Measurements from ENCODE around the gene CHAC1. TPM values are rescaled to one million over a fixed set of nuclear protein-coding genes. Genes with fewer than 3 reads are reported as not detected.

Gene CHAC1
- total and polyA plus RNA-seq, 4 donors: 0.17 to 11.9 (median 11.6) TPM

GRCh38 chr15:40941528-40942336, 11.5 kb upstream of the CHAC1 start:
- Histone ChIP-seq H3K27me3 (ENCODE audit: control insufficient read depth in 3 of 3, insufficient read depth in 3 of 3, low read length in 2 of 3) (no peaks in the 10 kb centered on the region), H3K36me3 (ENCODE audit: control insufficient read depth in 4 of 4, insufficient read depth in 4 of 4, low read length in 4 of 4) (peaks cover 0 to 4% (median 0%) of the 10 kb centered on the region in 4 donors), H3K4me1 (ENCODE audit: control insufficient read depth in 5 of 5, insufficient read depth in 5 of 5, low read length in 5 of 5) (peaks cover 0 to 31% (median 23%) of the 10 kb centered on the region in 5 donors), H3K9me3 (ENCODE audit: control insufficient read depth in 4 of 4, insufficient read depth in 3 of 4, low read length in 3 of 4) (no peaks in the 10 kb centered on the region), H3K9ac (ENCODE audit: insufficient read depth in 1 of 2, low read length in 2 of 2) (peak overlapping the region; percentile 11 to 59), H3K27ac (ENCODE audit: low read depth in 1 of 2, low read length in 1 of 2) (peak overlapping the region; percentile 94), H3K4me3 (peak overlapping the region; percentile 40)
- DNase-seq (peak; percentile 79 to 88 (median 83)), ATAC-seq (ENCODE audit: insufficient read depth, low FRiP score) (peak; percentile 87)
- 0 to 2% methylated on average over 25 to 92 of the region's 92 CpGs for WGBS, 2 donors
- peak; percentile 25 for TF ChIP-seq CTCF (IDR thresholded peaks at IDR 0.05; ENCODE audit: control extremely low read depth, extremely low read depth)

- no peak for ATAC-seq (ENCODE audit: insufficient read depth, low FRiP score)
These were observed 10.9 kb upstream of the CHAC1 start for GRCh38 chr15:40942337-40942854.

GRCh38 chr15:40942878-40943277, 10.4 kb upstream of the CHAC1 start:
- WGBS, 2 donors: 56 to 66% methylated on average over 12 of the region's 12 CpGs
- peak overlapping the region in 1 of 2 donors; percentile 94 for H3K27ac ChIP-seq (ENCODE audit: low read depth in 1 of 2, low read length in 1 of 2)
- H3K4me3 ChIP-seq: no peak overlapping the region
- no peak for TF ChIP-seq CTCF (IDR thresholded peaks at IDR 0.05; ENCODE audit: control extremely low read depth, extremely low read depth)
- no peaks in the 10 kb centered on the region for H3K27me3 ChIP-seq (ENCODE audit: control insufficient read depth in 3 of 3, insufficient read depth in 3 of 3, low read length in 2 of 3)
- ATAC-seq (ENCODE audit: insufficient read depth, low FRiP score) (no peak), DNase-seq (peak; percentile 59 to 77 (median 76))
- peaks cover 0 to 3% (median 0%) of the 10 kb centered on the region in 4 donors for H3K36me3 ChIP-seq (ENCODE audit: control insufficient read depth in 4 of 4, insufficient read depth in 4 of 4, low read length in 4 of 4)
- H3K9me3 ChIP-seq (ENCODE audit: control insufficient read depth in 4 of 4, insufficient read depth in 3 of 4, low read length in 3 of 4): no peaks in the 10 kb centered on the region
- H3K9ac ChIP-seq (ENCODE audit: insufficient read depth in 1 of 2, low read length in 2 of 2): peak overlapping the region in 1 of 2 donors; percentile 59
- peaks cover 0 to 24% (median 21%) of the 10 kb centered on the region in 5 donors for H3K4me1 ChIP-seq (ENCODE audit: control insufficient read depth in 5 of 5, insufficient read depth in 5 of 5, low read length in 5 of 5)

More at GRCh38 chr15:40942337-40942854, 10.9 kb upstream of the CHAC1 start:
- Histone ChIP-seq H3K9me3 (ENCODE audit: control insufficient read depth in 4 of 4, insufficient read depth in 3 of 4, low read length in 3 of 4) (no peaks in the 10 kb centered on the region), H3K9ac (ENCODE audit: insufficient read depth in 1 of 2, low read length in 2 of 2) (peak overlapping the region; percentile 11 to 59), H3K27ac (ENCODE audit: low read depth in 1 of 2, low read length in 1 of 2) (peak overlapping the region; percentile 94), H3K4me1 (ENCODE audit: control insufficient read depth in 5 of 5, insufficient read depth in 5 of 5, low read length in 5 of 5) (peaks cover 0 to 28% (median 23%) of the 10 kb centered on the region in 5 donors), H3K36me3 (ENCODE audit: control insufficient read depth in 4 of 4, insufficient read depth in 4 of 4, low read length in 4 of 4) (peaks cover 0 to 3% (median 0%) of the 10 kb centered on the region in 4 donors), H3K4me3 (peak overlapping the region; percentile 40), H3K27me3 (ENCODE audit: control insufficient read depth in 3 of 3, insufficient read depth in 3 of 3, low read length in 2 of 3) (no peaks in the 10 kb centered on the region)
- TF ChIP-seq CTCF (IDR thresholded peaks at IDR 0.05; ENCODE audit: control extremely low read depth, extremely low read depth): no peak
- WGBS, 2 donors: 16 to 21% methylated on average over 15 of the region's 15 CpGs
- peak in 2 of 3 donors; percentile 34 to 35 for DNase-seq
